Astrocyte of the cerebellum (primary cell): ENCODE measurements around the gene ACVR2B.

Source experiments
- DNase-seq: peaks from one replicate; pipeline ENCODE4 v3.0.0-alpha.2; 2011; ENCODE audit warnings: low read depth
- H3K4me3 ChIP-seq: 2 replicates; pipeline ENCODE4 v1.5.1; 2011; ENCODE audit warnings: mild to moderate bottlenecking, low read depth, low read length, moderate library complexity
- in situ Hi-C: cut with HindIII; loops from 2 replicates; pipeline ENCODE4 v1.10.0; 2017; ENCODE audit warnings: low sequenced_read_pairs
- TF ChIP-seq, protein P1 (sequence below): IDR thresholded peaks from 2 replicates; pipeline ENCODE4 v1.5.1; 2012; ENCODE audit warnings: low read length, low read depth, moderate library complexity, mild to moderate bottlenecking; ENCODE audit errors: missing control alignments

ACVR2B gene

DNA sequence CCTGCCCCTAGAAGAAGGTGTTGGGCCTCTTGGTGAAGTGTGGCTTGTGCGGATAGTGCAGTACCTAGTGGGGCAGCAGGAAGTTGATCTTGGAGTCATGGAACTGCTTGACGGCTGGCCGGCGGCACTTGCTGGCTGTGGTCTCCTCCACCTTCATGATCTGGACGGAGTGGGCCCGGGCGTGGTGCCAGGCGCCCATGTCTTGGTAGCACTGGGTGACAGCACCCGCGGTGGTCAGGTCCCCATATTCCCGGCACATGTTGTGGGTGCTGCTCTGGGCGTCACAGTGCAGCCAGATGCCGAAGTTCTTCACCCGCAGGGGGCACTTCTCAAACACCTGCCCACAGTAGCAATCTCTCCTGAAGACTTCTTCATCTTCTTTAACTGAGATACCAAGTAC lies 73.1 kb downstream of the ACVR2B start:
- in situ Hi-C loops, result no loop called here
- no peak for DNase-seq
- no peak overlapping the region for H3K4me3 ChIP-seq
- TF ChIP-seq, protein P1, sequence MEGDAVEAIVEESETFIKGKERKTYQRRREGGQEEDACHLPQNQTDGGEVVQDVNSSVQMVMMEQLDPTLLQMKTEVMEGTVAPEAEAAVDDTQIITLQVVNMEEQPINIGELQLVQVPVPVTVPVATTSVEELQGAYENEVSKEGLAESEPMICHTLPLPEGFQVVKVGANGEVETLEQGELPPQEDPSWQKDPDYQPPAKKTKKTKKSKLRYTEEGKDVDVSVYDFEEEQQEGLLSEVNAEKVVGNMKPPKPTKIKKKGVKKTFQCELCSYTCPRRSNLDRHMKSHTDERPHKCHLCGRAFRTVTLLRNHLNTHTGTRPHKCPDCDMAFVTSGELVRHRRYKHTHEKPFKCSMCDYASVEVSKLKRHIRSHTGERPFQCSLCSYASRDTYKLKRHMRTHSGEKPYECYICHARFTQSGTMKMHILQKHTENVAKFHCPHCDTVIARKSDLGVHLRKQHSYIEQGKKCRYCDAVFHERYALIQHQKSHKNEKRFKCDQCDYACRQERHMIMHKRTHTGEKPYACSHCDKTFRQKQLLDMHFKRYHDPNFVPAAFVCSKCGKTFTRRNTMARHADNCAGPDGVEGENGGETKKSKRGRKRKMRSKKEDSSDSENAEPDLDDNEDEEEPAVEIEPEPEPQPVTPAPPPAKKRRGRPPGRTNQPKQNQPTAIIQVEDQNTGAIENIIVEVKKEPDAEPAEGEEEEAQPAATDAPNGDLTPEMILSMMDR, result no peak

DNA sequence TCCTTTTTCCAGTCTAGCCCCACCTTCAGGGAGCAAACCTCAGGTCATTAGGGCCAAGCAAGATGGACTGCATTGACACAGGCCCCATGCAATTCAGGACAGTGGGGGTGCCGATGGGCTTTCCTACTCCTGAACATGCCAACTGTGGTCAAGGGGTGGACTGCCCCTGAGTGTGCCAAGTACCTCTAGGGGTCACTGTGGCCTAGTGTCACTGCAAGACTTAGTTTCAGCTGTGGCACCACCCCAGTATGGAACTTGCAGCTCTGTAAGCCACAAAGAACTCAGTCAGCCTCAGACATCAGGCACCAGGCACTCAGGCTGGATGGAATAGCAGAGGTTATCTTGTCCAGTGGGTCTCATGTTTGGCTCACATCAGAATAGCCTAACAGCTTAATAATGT lies 74.8 kb downstream of the ACVR2B start:
- TF ChIP-seq, protein P1, result no peak
- in situ Hi-C loops, result no loop called here
- H3K4me3 ChIP-seq, result no peak overlapping the region
- DNase-seq, result no peak

DNA sequence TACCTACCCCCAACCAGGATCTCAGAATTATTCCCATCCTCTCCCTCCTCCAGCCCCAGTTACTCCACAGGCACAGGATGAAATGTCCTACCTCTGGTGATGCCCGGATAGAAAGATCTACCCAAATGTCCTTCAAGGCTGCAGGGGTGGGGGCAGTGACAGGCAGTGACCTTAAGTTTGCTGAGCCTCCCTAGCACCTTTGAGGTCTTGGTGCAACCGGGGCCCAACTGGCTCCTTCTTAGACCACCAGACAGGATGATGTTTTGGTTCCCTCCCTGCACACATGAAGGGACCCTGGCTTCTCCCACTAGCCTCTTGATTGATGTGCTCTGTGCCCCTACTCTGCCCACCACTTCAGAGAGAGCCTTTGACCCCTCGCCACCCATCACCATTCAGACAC lies 78.8 kb downstream of the ACVR2B start:
- no peak for DNase-seq
- TF ChIP-seq, protein P1, result no peak
- H3K4me3 ChIP-seq, result no peak overlapping the region
- in situ Hi-C loops, result no loop called here

DNA sequence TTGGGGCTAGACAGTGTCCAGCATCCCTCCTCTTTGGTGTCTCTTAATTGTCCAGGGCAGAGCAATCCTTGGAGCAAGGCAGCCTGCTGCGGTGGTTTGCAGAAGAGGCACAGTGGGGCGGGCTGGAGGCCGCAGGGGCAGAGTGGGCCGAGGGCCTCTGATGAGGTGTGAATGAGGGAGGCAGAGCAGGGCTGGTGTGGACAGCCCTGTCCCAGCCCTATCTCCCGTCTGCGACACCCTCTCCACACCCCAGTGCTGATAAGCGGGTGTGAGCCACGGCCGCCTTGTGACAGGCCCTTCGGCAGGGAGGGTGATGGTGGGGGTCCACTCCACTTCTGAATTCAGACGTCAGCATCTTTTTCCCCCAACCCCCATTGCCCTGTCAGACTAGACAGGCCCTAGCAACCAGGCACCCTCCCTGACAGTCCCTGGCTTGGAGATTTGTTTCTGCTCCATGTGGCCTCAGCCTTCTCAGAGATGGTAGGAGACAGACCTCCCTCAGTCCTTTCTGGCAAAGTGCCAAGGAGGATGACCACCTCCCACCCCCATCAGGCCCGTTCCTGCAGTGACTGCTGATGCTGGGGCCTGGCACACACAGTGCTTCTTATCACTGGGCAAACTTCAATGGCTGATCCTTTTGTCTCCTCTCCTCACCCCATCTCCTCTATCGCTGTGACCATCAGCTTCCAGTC lies 79.7 kb downstream of the ACVR2B start:
- no peak overlapping the region for H3K4me3 ChIP-seq
- TF ChIP-seq, protein P1, result no peak
- DNase-seq, result no peak
- in situ Hi-C loops, result no loop called here

DNA sequence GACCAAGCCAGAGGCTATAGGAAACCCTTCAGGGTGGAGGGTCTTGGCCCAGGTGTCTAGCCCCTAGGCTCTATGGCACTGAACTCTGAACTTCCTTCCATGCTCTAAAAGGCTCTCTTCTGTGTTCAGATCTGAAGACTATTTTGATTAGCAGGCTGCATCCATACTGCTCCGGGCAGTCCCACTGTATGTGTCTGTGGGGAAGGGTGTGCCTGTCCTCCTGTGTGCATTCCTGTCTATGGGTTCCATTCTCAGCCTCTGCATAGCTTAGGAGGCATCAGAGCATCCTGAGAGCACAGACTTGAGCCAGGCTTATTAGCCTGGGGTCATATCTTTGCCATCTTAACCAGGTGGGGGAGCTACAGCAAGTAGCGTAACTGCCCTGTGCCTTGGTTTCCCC lies 80.5 kb downstream of the ACVR2B start:
- TF ChIP-seq, protein P1, result no peak
- no peak overlapping the region for H3K4me3 ChIP-seq
- in situ Hi-C loops, result no loop called here
- no peak for DNase-seq

DNA sequence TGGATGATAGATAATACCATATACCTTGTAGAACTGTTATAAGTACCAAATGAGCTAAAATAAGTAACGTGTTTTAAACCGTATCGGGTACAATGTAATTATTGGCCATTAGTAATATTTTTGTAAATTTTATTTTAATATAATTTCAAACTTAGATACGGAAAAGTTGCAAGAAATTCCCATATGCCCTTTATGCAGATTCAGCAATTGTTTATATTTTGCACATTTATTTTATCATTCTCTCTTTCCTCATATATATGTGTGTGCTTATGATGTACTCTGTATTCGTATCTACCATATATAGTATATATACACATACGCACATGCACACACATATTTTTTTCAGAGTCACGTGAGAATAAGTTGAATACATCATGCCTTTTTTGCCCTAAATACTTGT lies 80.9 kb downstream of the ACVR2B start:
- TF ChIP-seq, protein P1, result no peak
- in situ Hi-C loops, result no loop called here
- no peak for DNase-seq
- H3K4me3 ChIP-seq, result no peak overlapping the region

DNA sequence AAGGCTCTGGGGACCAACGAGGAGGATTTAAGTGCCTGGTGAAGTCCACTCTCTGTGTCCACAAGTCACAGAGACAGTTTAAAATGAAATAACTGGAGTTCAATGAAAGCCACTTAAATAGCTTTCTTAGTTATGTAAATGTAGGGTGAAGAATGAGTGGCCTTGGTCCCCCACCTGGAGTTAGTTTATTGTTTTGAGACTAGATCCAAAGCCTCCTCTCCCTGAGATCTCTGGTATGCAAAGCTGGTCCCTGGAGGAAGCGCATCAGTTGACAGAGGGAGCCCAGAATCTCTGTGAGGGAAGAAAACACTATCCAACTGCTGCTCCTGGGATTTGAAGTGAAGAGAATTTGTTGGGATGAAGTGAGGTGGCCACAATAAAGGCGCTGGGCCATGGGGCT lies 83.0 kb downstream of the ACVR2B start:
- TF ChIP-seq, protein P1, result no peak
- in situ Hi-C loops, result no loop called here
- DNase-seq, result no peak

More for the DNA sequence above, 83.0 kb downstream of the ACVR2B start:
- no peak overlapping the region for H3K4me3 ChIP-seq
